NCI-H2107 treated with DMSO at 0.1 percent for 48 hours (cell line): Measurements from ENCODE around the gene PIK3CG.

ENCODE experiments used
- DNase-seq: peaks from one replicate; lab custom pipeline; 2025; ENCODE audit not compliant: unreplicated experiment; lab: John Stamatoyannopoulos, UW

The PIK3CG gene

DNA sequence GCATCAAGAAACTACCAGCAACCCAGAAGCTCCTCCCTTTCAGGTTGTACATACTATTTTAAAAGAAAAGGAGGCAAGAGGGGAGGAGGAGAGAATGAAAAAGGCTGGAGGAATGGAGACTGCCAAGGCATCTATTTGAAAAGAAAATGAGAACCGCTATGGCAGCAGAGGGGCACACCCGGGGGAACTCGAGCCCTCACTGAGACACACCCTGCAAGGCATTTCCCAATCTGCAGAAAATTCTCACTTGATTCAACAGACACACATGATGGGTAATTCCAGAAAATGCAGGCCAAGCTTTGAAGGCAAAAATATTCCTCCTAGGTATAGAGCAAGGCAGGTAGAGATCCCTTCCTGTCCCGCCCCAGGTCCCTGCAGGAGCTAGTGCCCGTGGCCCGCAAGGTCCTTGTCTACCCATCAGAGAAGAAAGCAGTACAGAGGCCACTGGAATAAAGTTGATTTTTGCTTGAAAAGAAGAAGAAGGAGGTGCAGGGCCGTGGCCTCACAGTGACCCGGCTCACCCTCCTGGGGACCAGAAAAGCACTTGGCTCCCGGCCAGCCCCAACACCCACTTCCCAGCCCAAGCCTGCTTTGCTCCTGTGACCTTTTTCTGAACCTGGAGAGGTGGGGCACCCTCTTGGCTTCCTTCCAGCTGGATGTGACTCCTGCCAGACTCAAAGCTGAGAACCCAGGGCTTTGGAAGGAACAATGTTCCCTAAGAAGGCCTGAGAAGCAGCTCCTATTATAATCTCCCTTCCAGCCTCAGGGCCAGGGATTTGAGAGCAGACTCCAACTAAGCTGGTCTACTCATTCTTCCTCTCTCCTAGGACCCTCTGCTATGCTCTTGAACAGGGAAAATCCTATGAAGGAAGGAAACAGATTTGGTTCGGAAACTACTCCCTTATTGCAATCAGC, 6.2 kb upstream of the PIK3CG start:
- DNase-seq = no peak

DNA sequence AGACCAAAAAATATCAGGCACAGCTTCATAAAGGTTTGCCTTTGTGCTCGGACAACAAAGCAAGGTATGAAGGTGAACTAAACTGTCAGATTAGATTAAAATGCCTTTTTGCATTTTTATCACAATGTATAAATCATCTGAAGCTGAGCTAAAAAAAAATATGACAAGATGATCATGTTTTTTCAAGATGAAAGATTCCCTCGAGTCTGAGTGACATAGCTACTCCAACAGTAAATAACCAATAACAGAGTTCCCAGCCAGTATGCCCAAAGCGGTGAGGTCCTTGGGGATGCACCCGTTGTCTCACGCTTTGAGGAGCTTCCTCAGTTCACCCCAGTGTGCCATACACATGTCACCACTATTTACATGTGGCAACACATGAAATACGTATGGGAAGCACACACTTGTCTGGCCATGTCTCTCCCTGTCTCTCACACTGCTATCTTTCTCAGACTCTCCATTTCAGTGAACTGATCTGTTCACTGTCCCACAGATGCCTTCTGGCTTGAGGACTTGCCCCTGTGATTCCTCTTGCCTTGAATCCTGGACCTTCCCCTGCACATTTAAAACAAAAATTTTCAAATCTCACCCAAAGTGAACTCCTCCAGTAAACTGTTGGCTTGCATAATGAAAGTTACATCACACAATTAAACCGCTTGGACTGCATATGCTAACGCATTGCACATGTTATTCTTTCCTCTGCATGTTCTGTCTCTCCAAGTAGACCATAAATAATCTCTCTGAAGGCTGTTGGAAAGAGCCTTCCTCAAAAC, 2.6 kb upstream of the PIK3CG start:
- DNase-seq = no peak

DNA sequence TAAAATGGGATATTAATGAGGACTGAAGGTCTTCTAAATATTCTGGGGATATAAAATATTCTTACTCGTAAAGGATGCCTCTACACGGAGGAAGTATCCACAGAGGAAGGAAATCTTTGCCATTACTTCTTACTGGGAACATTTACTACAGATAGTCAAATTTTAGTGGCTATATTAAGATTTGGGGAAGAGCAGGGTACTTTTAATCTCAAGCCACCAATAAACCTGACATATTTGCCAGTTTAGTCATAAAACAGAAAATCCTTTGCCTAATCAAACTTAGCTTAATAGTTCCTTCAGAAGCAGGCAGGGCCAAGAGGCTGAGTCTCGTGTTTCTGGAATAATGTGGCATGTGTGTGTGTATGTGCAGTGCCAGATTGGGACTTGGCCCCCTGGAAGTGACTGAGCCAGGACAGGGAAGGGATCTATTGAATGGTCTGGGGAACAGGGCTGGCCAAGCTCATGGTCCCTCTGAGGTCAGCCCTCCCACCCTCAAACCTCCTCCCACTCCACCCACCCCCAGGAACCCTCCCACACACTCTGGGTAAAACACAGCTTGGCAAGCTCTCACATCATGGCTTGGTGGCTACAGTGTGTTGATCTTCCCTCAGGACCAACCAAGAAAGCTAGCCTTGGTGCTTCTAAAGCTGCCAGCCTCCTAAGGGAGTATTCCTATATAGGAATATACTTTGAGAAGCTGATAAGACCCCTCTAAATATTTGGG, 1.6 kb upstream of the PIK3CG start:
- DNase-seq = no peak

DNA sequence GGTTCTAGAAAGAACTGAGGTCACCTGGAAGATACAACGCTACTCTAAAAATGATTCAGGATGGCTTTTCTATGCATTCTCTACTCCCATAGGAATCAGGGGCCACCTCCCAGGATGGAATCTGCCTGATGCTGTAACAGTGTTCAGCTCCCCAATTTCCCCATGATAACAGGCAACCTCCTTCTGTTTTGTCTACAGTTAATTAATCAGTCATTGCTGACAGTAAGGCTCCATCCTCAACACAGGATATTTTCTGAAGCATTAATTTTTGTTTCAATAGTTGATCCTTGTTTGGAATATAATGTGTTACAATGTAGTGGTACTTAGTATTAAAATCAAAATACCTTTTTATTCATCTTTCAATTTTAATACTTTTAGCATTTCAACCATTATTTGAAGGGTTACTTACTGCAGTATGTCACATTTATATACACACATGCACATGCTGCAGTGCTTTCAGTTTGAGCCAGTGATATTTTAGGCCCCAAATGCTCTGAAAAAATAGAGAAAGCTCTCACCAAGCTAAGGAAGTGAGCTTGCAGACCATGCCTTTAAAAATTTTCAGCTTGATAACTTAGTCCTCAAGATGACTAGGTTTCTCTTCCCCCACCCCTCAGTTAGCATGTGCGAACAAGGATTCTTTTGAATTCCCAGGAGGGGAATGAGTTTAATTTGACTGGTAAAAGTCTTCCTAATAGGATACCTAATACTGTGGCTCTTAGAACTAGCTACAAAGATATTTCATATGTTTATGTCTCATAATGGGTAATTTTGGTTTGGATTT, 592 bp upstream of the PIK3CG start:
- DNase-seq = no peak

DNA sequence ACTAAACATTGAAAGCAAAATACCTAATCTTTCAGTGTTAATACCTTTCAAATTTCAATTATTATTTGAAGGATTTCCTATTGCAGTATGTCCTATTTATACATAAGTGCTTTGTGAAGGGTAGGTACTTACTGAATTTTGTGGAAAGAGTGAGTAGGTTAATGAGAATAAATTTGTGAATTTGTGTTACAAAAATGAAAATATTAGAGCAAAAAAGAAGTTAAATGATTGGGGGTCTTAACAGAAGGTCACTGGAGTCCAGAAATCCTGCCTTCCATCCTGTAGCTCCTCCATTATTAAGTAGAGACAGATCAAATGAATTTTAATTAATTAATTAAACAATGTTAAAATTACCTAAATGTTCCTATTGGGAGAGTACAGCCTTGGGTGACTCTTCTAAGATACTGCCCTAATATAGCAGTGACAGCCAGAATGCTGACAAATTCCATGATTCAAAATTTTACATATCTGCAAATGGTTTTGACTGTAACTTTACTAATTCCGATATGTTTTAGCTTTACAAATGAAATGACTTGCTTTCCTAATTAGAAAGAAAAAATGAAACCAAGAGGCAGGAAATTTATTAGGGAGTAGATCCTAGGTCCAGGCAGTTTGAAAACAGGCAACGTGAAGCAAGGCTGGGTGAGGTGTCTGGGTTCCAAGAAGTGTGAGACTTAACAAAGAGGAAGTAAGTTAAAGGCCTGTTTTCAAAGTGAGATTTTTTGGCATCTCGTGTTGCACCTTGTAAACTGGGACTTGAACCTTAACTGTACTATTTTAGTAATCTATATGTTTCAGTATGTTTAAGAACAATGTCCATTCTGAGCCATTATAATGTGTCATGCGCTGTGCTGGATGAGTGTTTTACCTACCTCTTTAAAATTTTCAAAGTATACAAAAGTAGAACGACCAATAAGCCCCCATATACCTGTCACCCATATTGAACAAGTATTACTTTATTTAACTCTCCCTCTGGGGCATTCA, 1.5 kb downstream of the PIK3CG start:
- DNase-seq = no peak

DNA sequence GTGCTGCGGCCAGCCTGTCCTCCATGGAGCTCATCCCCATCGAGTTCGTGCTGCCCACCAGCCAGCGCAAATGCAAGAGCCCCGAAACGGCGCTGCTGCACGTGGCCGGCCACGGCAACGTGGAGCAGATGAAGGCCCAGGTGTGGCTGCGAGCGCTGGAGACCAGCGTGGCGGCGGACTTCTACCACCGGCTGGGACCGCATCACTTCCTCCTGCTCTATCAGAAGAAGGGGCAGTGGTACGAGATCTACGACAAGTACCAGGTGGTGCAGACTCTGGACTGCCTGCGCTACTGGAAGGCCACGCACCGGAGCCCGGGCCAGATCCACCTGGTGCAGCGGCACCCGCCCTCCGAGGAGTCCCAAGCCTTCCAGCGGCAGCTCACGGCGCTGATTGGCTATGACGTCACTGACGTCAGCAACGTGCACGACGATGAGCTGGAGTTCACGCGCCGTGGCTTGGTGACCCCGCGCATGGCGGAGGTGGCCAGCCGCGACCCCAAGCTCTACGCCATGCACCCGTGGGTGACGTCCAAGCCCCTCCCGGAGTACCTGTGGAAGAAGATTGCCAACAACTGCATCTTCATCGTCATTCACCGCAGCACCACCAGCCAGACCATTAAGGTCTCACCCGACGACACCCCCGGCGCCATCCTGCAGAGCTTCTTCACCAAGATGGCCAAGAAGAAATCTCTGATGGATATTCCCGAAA, 2.7 kb downstream of the PIK3CG start:
- no peak for DNase-seq

DNA sequence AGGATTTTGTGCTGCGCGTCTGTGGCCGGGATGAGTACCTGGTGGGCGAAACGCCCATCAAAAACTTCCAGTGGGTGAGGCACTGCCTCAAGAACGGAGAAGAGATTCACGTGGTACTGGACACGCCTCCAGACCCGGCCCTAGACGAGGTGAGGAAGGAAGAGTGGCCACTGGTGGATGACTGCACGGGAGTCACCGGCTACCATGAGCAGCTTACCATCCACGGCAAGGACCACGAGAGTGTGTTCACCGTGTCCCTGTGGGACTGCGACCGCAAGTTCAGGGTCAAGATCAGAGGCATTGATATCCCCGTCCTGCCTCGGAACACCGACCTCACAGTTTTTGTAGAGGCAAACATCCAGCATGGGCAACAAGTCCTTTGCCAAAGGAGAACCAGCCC, 3.3 kb downstream of the PIK3CG start:
- no peak for DNase-seq

DNA sequence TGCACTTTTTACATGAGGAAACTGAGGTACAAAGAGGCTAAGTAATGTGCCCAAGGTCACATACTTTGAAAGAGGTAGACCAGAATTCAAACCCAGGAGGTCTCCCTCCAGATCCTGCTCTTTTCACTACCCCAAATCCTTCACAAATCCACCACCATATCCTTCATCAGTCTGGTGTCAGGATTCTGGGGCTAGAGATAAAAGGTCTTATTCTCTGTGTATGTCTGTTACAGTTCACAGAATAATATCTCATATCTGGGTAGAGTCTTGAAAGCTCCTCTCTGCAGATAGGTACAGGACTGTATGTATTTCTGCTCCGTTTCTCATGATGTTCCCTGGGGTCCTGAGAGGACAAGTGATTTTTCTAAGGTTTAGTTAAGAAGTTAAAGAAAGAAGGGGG, 4.9 kb downstream of the PIK3CG start:
- no peak for DNase-seq

DNA sequence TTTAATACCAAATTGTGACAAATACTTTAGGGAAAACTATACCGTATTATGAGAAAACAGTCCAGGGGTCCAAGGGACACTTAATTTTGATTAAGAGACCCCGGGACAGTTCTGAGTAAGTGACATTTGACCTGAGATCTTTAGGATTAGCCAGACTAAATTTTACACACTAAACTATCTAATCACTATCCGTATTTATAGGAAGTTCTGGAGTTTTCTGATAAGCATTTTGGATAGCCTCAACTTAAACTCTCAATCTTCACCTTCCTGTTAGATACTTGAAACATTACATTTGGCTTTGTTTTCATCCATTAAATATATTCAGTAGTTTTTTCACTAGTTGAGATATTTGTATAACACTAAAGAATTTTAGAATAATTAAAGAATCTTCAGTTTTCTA, 5.4 kb downstream of the PIK3CG start:
- DNase-seq = no peak

DNA sequence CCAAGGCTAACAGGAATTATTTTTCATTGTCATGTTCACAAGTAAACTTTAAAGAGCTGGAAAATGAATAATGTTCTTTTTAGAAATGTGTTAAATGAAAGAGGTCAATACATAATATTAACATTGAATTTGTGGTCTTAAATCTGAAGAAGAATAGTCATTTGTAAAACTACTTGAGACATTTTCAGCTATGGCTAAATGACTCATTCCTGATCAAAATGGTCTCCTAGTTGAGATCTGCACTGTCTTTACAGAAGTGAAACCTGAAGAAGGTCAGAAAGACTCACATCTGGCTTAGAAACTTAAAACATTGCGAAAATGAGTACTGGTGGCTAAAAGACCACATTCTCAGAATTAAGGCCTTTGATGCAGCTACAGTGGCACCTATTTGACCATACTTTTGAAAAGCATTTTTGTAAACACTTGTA, 5.9 kb downstream of the PIK3CG start:
- DNase-seq = no peak

DNA sequence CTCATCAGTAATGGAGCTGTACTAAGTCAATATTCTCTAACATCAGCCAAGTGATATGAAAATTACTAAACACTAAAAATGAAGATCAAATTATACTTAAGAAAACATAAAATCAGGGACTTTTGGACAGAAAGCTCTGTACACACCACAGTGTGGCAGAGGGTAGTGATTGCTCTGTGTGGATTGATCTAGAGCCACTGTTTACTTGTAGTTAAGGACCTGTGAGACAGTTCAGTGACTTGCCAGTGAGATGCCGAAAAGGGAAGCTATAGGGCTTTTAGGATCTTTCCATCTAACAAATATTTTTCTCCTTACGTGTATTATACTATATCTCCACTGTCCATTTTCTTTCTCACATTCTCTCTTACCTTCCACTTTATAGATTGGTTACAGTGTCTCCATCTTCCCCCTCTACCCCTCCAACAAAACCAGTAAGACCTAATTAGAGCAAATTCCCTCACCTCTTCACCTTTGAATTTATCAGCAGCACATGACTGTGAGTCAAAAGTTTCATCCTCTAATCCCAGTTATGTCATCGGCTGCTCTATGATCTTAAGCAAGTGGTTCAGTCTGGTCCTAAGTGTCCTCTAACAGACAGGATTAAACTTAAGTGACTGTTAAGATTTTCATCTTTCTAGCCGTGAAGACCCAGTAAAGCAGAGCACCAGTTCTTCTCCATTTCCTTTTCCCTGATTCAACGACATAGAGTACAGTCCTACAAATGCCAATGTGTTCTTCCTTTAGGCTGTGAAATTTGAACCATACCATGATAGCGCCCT, 6.9 kb downstream of the PIK3CG start:
- no peak for DNase-seq

DNA sequence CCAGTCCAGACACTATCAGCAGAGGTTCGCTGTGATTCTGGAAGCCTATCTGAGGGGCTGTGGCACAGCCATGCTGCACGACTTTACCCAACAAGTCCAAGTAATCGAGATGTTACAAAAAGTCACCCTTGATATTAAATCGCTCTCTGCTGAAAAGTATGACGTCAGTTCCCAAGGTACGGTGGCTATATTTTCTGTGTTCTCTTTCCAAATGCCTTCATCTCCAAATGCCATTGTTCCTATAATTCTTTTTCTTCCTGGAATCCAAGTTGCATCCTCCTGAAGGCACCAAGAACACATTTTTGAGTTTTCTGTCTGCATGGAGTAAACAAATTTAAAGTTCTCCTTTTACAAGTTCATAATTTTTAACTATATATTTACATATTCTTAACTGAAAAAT, 7.7 kb downstream of the PIK3CG start:
- DNase-seq = no peak

DNA sequence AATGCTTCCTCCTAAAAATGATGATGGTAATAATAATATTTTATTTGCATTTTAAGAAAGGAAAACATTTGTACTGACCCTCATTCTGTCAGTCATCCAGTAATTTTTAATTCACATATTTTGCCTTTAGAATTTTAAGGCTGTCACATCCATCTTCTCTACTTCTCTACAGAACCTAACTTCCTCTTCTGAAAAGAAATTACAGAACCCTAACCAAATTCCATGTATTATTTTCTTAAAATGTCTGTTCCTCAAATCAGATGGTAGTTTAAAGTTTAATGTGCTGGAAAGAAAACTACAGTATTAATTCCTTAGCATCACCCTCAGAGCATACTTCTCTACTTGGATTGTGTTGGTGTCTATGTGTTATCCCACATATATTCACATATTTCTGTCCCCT, 9.0 kb downstream of the PIK3CG start:
- DNase-seq = no peak

DNA sequence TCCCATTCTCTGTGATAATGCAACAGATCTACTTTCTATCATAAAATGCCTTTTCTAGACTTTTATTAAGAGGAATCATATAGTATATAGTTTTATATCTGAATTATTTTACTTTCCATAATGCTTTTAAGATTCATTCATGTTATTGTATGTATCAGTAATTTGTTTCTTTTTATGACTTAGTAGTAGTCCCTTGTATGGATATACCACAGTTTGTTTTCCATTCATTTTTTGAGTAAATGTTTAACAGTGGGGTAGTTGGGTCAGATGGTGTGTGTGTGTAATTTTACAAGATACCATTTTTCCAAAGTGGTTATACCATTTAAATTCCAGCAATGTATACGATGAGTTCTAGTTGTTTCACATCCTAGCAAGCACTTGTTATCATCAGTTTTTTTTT, 10.4 kb downstream of the PIK3CG start:
- DNase-seq = no peak

DNA sequence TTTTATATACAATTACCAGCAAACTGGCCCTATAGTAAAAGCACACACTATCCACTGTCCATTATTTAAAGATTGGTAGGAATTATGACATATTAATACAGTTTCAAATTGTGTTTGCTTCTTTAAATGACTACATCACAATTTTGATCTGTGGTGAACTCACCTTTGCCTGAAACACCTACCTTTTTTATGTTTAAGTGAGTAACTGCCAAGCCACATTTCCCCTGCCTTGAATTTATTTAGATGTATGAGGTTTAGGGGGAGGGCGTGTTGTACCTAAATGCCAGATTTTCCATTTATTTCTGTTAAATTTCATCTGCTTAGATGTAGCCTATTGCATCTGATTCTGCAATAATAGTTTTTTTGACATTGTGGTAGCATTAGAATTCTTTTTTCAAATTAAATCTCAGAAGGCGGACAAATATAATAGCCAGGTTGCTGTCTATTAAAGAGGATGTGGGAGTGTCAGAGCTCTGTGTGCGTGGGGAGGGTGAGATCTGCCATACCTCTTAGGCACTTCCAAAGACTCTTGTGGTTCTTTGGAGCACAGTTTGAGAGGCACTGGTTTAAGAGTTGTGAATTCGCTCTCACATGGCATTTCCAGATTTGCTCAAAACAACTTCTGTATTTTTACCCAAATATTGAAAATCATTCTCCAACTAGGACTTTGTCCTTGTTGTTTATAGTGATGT, 13.8 kb downstream of the PIK3CG start:
- no peak for DNase-seq

DNA sequence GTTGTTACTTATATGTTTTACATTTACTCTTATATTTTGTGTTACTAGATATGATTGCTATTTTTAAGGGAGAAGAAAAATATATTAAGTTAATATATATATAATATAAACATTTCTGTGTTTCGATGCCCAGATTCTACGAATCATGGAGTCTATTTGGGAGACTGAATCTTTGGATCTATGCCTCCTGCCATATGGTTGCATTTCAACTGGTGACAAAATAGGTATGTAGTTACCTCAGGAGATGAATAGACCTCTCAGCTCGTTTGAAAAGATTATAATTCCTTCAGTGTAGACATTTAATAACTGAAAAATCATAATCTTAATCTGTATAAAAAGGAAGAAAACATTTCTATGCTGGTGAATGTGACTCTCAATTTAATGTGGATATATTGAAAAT, 16.9 kb downstream of the PIK3CG start:
- no peak for DNase-seq

DNA sequence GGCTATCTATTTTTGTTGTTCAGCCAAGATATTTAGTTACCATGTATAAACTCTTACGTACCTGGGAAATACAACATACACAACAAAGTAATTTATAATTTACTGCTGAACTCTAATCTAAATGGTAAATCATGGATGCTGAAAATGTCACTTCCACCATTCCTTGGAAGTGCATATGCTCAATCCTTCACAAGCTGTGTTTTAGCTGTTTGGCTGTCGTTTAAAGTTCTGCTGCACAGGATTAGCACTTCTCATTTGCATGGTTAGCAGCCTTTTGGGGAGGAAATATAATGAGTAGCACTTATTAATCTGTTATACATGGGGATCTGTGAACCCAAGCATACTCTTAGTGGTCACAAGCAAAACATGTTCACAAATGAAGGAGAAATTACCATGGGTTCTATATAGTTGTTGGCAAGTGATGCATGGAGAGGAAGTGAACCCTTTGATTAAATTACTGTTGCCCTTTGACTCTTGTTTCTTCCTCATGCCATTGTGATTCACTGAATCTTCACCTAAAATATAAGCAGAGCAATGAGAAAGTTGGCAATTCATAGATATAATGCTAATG, 18.5 kb downstream of the PIK3CG start:
- no peak for DNase-seq
